HAP-1 (cell line): ENCODE data around the gene BMP2K.
A peak's percentile ranks its signal among the peaks of the same experiment; 100 is the strongest.

Source experiments
- DNase-seq, 2 experiments: peaks; one replicate each; pipeline ENCODE4 v3.0.0-alpha.2; 2016 to 2020; ENCODE audit warnings: low spot score in 2 of 2
- H3K27me3 ChIP-seq: fragments of 250-450 bp; sonication (Bioruptor Pico); 2 replicates; pipeline ENCODE4 v1.5.1; 2020; ENCODE audit warnings: low read depth, mild to moderate bottlenecking, moderate library complexity
- H3K36me3 ChIP-seq: fragments of 250-450 bp; sonication (Bioruptor Pico); replicated peaks from 2 replicates; pipeline ENCODE4 v1.5.1; 2020; ENCODE audit warnings: mild to moderate bottlenecking
- H3K4me1 ChIP-seq: fragments of 250-450 bp; sonication (Bioruptor Pico); 2 replicates; pipeline ENCODE4 v1.5.1; 2020; ENCODE audit warnings: mild to moderate bottlenecking
- H3K4me3 ChIP-seq: fragments of 250-450 bp; sonication (Bioruptor Pico); 2 replicates; pipeline ENCODE4 v1.5.1; 2020; ENCODE audit warnings: mild to moderate bottlenecking, moderate library complexity
- H3K9me3 ChIP-seq: fragments of 250-450 bp; sonication (Bioruptor Pico); 2 replicates; pipeline ENCODE4 v1.5.1; 2020; ENCODE audit warnings: mild to moderate bottlenecking, moderate library complexity
- in situ Hi-C: fragments of 300-500 bp; cut with MboI; formaldehyde crosslinking; loops from 3 replicates; pipeline ENCODE4 v1.14.3; 2020; ENCODE audit warnings: low sequenced_read_pairs, inconsistent platforms, mixed read lengths

Gene BMP2K

DNA sequence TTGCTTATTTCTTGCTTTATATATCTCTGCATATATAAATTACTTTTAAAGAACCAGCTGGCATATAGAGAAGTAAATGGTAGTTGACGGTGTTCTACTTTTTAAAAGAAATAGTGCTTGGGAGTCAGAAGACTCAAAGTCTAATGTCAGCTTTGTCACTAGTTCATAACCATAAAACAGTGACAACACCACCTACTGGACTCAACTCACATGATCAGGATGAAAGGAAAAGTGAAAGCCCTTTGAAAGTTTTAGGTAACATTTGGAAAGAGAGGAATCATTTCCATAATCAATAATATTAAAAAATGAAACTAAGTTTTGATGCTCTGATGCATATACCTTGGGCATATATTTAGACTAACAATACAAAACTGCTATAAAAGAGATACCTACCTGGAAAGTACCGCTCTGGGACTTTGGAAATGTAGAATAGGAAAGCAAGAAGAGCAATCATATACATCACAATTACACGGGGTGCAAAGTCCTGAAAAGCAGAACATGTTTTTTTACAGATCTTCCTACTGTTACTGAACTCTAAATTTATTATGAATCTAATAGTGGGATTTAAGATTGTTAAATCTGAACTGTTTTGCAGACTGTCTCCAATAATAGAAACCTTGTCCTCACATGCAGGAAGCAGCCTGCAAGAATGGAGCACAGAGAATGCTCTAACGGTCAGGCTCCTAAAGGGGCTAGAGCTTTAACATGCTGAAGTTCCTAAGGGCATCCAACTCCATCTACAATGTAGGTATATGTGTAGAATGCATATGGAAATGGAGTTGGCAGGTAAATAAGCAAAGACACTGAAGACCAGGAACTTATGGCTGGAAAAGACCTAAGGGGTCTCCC is 147.5 kb downstream of the BMP2K start:
- Histone ChIP-seq H3K9me3 (no peaks in the 10 kb centered on the region), H3K4me3 (no peak overlapping the region), H3K36me3 (peaks cover 8% of the 10 kb centered on the region), H3K27me3 (no peaks in the 10 kb centered on the region), H3K4me1 (peaks cover 18% of the 10 kb centered on the region)
- in situ Hi-C loops = no loop called here
- no peak for DNase-seq

DNA sequence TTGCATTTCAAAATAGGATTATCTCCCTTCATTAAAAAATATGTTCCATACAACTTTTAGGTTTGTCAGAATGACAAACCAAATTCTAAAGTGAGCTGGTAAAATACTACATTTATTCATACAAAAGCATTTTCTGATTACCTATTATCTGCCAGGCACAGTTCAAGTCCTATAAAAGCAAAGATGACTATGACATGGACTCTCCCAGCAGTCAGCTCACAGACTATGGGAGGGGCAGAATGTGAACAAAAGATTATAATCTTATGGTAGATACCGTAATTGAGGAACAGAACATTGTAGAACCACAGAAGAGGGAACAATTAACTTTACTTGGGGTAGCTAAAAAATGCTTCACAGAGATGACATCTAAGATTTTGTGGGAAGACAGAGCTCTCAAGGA is 150.7 kb downstream of the BMP2K start:
- in situ Hi-C loops = loop anchor here (25.0 kb wide), 2 partner anchors 1260 to 1410 kb away; partner anchors contain the start of genes CFAP299 and PRDM8
- Histone ChIP-seq H3K27me3 (no peaks in the 10 kb centered on the region), H3K4me1 (peaks cover 18% of the 10 kb centered on the region), H3K4me3 (no peak overlapping the region), H3K9me3 (no peaks in the 10 kb centered on the region), H3K36me3 (peaks cover 11% of the 10 kb centered on the region)
- peak; percentile 39 to 82 for DNase-seq

GRCh38 chr4:78928835-78929234 is 152.7 kb downstream of the BMP2K start:
- DNase-seq = peak in 1 of 2 experiments; percentile 22
- in situ Hi-C loops = loop anchor here (25.0 kb wide), 2 partner anchors 1258 to 1408 kb away; partner anchors contain the start of genes CFAP299 and PRDM8
- Histone ChIP-seq H3K36me3 (peaks cover 3% of the 10 kb centered on the region), H3K9me3 (no peaks in the 10 kb centered on the region), H3K4me1 (peaks cover 18% of the 10 kb centered on the region), H3K4me3 (no peak overlapping the region), H3K27me3 (no peaks in the 10 kb centered on the region)

- no peaks in the 10 kb centered on the region for H3K27me3 ChIP-seq
- peaks cover 18% of the 10 kb centered on the region for H3K4me1 ChIP-seq
- peaks cover 3% of the 10 kb centered on the region for H3K36me3 ChIP-seq
- H3K4me3 ChIP-seq = no peak overlapping the region
- no peaks in the 10 kb centered on the region for H3K9me3 ChIP-seq
- DNase-seq = no peak
- in situ Hi-C loops = loop anchor here (25.0 kb wide), 2 partner anchors 1257 to 1407 kb away; partner anchors contain the start of genes CFAP299 and PRDM8
These were observed 154.0 kb downstream of the BMP2K start for GRCh38 chr4:78930016-78930629.

GRCh38 chr4:78936989-78937388 is 160.8 kb downstream of the BMP2K start:
- Histone ChIP-seq H3K4me3 (no peak overlapping the region), H3K36me3 (no peaks in the 10 kb centered on the region), H3K4me1 (peaks cover 22% of the 10 kb centered on the region), H3K9me3 (no peaks in the 10 kb centered on the region), H3K27me3 (no peaks in the 10 kb centered on the region)
- in situ Hi-C loops = loop anchor here (25.0 kb wide), 2 partner anchors 1250 to 1400 kb away; partner anchors contain the start of genes CFAP299 and PRDM8
- peak; percentile 66 to 89 for DNase-seq

DNA sequence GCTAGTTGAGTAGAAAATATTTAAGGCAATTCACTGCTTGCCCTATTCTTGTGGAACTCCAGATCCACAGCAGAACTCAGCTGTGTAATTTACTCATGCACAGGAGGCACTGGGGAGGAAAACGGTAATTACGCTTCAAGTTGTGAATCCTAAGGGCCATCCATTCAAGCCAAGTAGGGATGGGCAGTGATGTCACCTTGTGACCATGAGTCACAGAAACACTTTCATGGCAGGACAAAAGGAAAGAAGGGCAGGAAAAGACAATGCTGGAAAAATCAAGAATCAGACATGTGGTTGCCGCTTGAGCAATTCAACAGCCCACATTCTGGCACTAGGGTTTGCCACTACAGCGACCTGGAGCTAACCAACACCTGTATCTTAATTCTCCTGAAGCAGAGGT is 161.7 kb downstream of the BMP2K start:
- Histone ChIP-seq H3K4me1 (peaks cover 22% of the 10 kb centered on the region), H3K4me3 (peak overlapping the region; percentile 66), H3K9me3 (no peaks in the 10 kb centered on the region), H3K27me3 (no peaks in the 10 kb centered on the region), H3K36me3 (no peaks in the 10 kb centered on the region)
- DNase-seq = no peak
- in situ Hi-C loops = loop anchor here (25.0 kb wide), 2 partner anchors 1249 to 1399 kb away; partner anchors contain the start of genes CFAP299 and PRDM8

DNA sequence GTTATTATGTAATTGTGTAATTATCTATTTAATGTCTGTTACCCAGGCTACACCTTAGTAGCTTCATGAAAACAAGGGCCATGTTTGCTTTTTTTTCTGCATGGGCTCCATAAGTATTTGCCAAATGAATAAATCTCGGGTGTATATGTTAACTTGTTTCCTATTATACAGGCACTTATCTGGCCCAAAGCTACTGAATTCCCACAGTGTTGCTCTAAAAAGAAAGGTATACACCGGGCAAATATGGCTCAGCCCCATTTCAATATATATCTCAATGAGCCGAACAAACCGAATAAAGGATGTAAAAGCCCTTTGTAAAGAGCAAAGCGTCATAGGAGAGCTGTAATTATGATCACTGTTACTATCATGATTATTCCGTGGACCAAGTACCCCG is 162.3 kb downstream of the BMP2K start:
- in situ Hi-C loops = loop anchor here (25.0 kb wide), 2 partner anchors 1249 to 1399 kb away; partner anchors contain the start of genes CFAP299 and PRDM8
- no peak for DNase-seq
- H3K4me3 ChIP-seq = peak overlapping the region; percentile 66
- H3K27me3 ChIP-seq = no peaks in the 10 kb centered on the region
- peaks cover 22% of the 10 kb centered on the region for H3K4me1 ChIP-seq
- no peaks in the 10 kb centered on the region for H3K36me3 ChIP-seq
- no peaks in the 10 kb centered on the region for H3K9me3 ChIP-seq

DNA sequence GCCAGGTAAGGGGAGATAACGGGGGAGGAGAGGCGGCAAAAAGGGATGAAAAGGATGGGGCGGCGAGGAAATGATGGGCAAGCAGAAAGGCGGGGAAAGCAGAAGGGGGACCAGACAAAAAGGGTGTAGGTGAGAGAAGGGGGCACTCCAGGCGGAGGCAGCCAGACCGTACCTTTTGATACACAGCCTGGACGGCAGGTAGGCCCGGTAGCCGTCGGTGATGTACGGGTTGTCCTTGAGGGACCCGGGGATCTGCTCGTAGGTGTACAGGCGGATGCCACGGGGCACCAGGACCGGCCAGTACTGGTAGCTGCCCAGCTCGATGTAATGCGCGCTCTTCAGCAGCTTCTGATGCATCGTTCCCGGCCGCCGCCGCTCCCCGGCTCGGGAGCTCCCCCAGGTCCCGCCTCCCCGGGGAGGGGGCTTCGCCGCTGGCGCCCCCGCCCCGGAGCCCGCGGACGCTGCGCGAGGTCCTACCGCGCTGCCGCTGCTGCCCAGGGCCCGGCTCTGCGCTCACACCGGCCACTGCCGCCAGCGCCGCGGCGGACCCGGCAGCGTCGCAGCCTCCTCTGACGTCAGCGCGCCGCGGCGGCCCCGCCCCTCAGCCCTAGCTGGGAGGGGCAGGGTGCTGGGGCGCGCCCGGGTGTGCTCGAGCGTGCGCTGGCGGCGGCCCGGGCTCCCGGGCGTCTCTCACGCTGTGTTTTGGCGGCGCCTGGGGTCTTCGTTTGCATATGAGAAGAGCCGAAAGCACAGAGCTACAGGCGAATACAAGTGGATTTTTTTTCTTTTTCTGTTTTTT is 162.9 kb downstream of the BMP2K start, which contains the start of gene PAQR3:
TSS of gene PAQR3 (minus strand) at position 571 of the 799 bp plus-strand sequence. CDS start at position 357, 214 bp downstream.
- H3K4me3 ChIP-seq = peak within 1 kb of the TSS; percentile 66
- no peaks in the 10 kb centered on the region for H3K36me3 ChIP-seq
- in situ Hi-C loops = loop anchor here (25.0 kb wide), 2 partner anchors 1248 to 1398 kb away; partner anchors contain the start of genes CFAP299 and PRDM8
- peak; percentile 83 to 92 for DNase-seq
- H3K9me3 ChIP-seq = no peaks in the 10 kb centered on the region
- peaks cover 22% of the 10 kb centered on the region for H3K4me1 ChIP-seq
- no peaks in the 10 kb centered on the region for H3K27me3 ChIP-seq

GRCh38 chr4:78939667-78940008 is 163.5 kb downstream of the BMP2K start:
- no peak for DNase-seq
- in situ Hi-C loops = loop anchor here (25.0 kb wide), 2 partner anchors 1248 to 1398 kb away; partner anchors contain the start of genes CFAP299 and PRDM8
- H3K36me3 ChIP-seq = no peaks in the 10 kb centered on the region
- H3K9me3 ChIP-seq = no peaks in the 10 kb centered on the region
- peaks cover 22% of the 10 kb centered on the region for H3K4me1 ChIP-seq
- peak overlapping the region; percentile 20 for H3K4me3 ChIP-seq
- no peaks in the 10 kb centered on the region for H3K27me3 ChIP-seq

DNA sequence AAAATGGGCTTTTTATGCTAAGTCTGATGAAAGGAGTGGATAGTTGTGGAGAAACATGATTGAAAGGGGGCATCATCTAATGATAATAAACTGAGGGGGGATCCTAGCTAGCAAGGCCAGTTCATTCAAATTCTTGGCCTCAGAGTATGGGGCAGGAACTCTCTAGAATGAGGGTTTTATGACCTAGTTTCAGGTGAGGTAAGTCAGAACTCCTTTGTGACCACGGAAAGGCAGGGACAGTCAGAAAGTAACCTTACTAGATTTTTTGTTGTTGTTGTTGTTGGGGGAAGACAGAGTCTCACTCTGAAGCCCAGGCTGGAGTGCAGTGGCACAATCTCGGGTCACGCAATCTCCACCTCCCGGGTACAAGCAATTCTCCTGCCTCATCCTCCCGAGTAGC is 164.6 kb downstream of the BMP2K start:
- no peaks in the 10 kb centered on the region for H3K36me3 ChIP-seq
- no peak for DNase-seq
- peaks cover 22% of the 10 kb centered on the region for H3K4me1 ChIP-seq
- H3K27me3 ChIP-seq = no peaks in the 10 kb centered on the region
- H3K9me3 ChIP-seq = no peaks in the 10 kb centered on the region
- in situ Hi-C loops = loop anchor here (25.0 kb wide), 2 partner anchors 1247 to 1397 kb away; partner anchors contain the start of genes CFAP299 and PRDM8
- H3K4me3 ChIP-seq = no peak overlapping the region

DNA sequence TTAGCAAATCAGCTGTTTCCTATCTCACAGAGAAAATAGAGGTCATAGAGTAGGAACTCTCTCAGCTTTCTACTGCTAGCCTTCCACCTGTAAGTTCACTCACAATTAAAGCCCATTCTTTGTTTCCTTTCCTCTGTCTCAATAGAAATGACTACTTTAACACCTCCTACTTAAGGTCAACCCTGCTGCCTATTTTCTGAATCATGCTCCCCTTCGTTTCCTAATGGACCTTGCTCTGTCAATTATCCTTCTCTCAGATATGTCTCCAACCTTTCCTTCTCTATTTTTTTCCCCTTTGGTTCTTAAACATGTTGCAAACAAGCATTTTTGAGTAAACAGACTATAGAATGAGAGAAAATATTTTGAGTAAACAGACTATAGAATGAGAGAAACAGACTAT is 168.2 kb downstream of the BMP2K start:
- H3K27me3 ChIP-seq = peaks cover 4% of the 10 kb centered on the region; the same call in 1 of the 2 replicates
- DNase-seq = no peak
- in situ Hi-C loops = loop anchor here (25.0 kb wide), 2 partner anchors 1243 to 1393 kb away; partner anchors contain the start of genes CFAP299 and PRDM8
- H3K4me3 ChIP-seq = no peak overlapping the region
- no peaks in the 10 kb centered on the region for H3K9me3 ChIP-seq
- H3K4me1 ChIP-seq = peaks cover 5% of the 10 kb centered on the region
- H3K36me3 ChIP-seq = no peaks in the 10 kb centered on the region

DNA sequence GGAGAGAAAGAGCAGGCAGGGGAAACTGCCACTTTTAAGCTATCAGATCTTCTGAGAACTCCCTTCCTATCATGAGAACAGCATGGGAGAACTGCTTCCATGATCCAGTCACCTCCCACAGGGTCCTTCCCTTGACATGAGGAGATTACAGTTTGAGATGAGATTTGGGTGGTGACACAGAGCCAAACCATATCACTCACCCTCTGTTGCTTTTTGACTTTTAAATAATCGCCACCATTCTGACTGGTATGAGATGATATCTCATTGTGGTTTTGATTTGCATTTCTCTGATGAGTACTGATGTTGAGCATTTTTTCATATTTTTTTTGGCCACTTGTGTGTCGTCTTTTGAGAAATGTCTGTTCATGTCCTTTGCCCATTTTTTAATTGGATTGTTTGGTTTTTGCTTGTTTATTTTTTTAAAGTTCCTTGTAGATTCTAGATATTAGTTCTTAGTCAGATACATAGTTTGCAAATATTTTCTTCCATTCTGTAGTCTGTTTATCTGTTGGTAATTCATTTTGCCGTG is 169.6 kb downstream of the BMP2K start:
- in situ Hi-C loops = loop anchor here (25.0 kb wide), 2 partner anchors 1242 to 1392 kb away; partner anchors contain the start of genes CFAP299 and PRDM8

More for the DNA sequence above, 169.6 kb downstream of the BMP2K start:
- H3K4me1 ChIP-seq = no peaks in the 10 kb centered on the region
- peaks cover 4% of the 10 kb centered on the region; the same call in 1 of the 2 replicates for H3K27me3 ChIP-seq
- H3K9me3 ChIP-seq = no peaks in the 10 kb centered on the region
- H3K4me3 ChIP-seq = no peak overlapping the region
- no peaks in the 10 kb centered on the region for H3K36me3 ChIP-seq
- no peak for DNase-seq
